Measurements from ENCODE around the gene RAB19. TPM values are rescaled to one million over a fixed set of nuclear protein-coding genes. Genes with fewer than 3 reads are reported as not detected.

The RAB19 gene, protein sequence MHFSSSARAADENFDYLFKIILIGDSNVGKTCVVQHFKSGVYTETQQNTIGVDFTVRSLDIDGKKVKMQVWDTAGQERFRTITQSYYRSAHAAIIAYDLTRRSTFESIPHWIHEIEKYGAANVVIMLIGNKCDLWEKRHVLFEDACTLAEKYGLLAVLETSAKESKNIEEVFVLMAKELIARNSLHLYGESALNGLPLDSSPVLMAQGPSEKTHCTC
- not detected in 2 replicates for total RNA-seq

DNA sequence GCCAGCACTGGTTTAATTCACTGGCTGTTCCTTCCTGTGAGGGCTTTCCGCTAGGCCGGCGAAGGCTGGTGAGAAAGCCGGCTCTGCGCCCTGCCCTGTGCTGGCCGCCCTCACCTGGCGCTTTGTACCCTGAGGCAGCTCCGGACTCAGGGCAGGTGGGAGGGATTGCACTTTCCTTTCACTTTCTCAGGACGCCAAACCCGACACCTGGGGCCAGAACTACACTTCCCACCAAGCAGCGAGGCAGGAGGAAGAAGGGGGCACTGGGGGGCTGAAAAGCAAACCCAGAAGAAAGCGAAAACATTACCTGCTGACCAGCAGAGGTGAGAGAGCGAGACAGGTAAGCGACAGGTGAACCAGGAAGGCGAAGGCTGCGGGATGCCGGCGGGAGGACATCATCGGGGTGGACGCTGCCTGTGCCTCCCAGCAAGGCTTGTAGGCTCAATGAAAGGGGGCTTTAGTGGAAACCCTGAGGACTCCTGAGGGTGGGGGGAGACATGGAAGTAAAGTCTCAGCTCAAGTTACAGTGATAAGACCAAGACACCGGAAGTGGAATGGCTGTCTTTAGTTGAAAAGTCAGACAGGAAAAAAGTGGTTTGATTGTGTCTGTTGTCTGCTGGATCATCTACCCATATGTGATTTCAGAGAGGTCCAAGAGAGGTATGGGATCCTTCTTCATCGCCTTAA lies at the start of gene RAB19:
RAB19 (plus strand) TSS at position 181 of the 687 bp plus-strand sequence. CDS start 3,589 bp downstream, outside the sequence.

DNA sequence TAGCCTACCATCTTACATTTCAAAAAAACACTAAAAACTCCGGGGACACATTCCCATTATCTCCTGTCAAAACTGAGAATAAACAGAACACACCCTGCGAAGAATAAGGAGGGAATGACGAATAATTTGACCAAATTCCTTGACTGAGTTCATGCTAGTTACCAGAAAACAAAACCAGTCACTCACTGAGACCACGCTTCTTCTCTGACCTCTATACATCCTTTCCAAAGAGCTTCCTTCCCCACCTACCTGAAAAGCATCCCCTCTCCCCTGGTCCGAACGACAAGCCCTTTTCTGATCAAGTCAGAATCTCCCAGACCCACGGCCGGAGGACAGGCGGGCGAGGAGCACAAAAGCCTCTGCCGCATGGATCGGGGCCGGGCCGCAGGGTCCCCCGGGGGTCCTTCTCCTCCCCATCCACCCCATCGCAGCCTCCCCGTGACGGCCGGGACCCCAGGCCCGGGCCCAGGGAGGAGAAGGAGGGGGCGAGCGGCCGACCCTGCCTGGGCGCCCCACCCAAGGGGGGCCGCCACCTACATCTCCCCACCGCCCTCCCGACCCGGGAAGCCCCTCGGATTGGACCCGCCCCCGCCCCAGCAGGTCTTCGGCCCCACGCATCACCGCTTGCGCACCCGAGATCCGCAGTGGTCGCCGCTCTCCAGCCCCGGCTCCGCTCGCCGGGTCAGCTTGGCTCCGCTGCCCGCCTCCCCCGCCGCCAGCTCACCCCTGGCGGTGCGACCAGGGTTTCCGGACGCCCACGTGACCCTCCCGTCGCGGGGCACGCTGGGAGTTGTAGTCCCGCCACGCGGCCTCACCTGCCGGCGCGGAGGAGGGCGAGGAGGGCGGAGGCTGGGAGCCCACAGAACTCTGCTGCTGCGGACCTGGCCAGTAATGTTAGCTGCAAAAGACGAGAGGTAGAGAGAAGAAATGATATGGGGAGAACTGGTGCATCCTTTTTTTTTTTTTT lies 5.8 kb upstream of the RAB19 start, which contains the start of gene SLC37A3:
SLC37A3 (minus strand) TSS at position 747 of the 967 bp plus-strand sequence. CDS start 16,004 bp downstream, outside the sequence.

Other genes with a start within 250 kb of the RAB19 start
- gene KDM7A, start 227.1 kb upstream of the RAB19 start, total RNA-seq, result 2.0 and 4.6 TPM in 2 replicates
- 58.9 and 77.6 TPM in 2 replicates for gene SLC37A3, start 5.5 kb upstream of the RAB19 start, total RNA-seq
- 80.1 and 108 TPM in 2 replicates for gene MKRN1, start 75.4 kb downstream of the RAB19 start, total RNA-seq
- 38.6 and 47.7 TPM in 2 replicates for gene DENND2A, start 236.8 kb downstream of the RAB19 start, total RNA-seq